ENCODE data around the gene MRNIP.

Gene MRNIP

DNA sequence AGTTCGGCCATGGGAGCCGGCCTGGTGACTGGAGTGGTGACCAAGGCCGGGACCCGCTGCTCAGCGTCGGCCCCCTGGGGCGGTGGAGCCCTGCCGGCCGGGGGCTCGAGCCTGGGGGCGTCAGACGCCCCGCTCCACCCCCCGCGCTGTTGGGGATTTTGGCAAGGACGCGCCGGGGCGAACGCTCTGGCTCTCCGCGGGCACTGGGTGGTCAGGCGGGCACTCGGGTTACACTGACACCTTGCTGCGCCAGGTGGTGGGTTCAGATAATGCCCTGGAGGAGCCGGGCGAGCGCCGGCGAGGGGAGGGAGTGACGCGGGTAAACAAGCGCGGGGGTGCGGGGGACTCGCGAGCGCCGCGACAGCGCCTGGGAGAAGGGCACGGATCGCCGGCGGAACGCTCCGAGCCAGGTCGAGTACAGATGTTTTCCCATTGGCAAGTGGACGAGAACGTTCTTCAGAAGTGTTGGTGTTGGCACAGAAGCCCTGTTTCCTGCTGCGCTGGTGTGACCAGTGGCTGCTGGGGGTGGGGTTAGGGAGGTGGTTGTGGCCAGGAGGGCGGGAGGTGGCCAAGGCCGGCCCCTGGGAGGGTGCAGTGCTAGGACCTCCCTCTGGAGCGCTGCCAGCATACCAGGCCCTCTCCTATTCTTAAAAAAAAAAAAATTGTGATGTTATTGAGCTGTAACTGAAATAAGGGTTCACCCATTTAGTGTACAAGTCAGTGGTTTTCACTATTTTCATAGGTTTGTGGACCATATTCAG lies 37.1 kb downstream of the MRNIP start:
- peak; percentile 89 for DNase-seq (ENCODE audit: low read depth, low spot score)

DNA sequence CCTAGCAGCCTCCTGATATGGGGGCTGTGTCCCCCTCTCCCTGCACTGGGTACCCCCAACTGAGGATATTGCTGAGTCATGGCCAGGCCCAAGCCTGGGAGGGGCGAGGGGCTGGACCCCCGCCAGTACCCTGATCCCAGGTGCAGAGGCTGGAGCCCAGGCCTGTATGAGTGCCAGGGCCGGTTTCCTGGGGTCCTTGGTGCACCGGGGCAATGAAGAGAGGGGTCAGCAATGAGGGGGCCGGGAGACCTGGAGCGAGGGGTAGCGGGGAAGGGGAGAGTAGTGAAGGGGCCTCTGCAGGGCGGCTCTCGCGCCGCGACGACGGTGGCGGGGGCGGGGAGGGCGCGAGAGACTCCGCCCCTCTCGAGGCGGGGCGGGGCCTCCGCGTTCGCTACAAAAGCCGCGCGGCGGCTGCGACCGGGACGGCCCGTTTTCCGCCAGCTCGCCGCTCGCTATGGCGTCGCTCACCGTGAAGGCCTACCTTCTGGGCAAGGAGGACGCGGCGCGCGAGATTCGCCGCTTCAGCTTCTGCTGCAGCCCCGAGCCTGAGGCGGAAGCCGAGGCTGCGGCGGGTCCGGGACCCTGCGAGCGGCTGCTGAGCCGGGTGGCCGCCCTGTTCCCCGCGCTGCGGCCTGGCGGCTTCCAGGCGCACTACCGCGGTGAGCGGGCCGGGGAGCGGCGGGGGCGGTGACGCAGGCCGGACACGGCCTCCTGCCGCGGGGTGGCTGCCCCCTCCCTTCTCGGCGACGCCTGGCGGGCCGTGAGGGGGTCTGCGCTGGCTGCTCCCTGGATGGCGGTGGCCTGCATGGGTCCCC lies 37.9 kb downstream of the MRNIP start, which contains the start of gene SQSTM1:
Gene SQSTM1, plus strand, starts transcription at position 423 of the 815 bp plus-strand sequence. Its CDS starts 32 bp downstream, at position 455.
- DNase-seq (ENCODE audit: low read depth, low spot score), result no peak

DNA sequence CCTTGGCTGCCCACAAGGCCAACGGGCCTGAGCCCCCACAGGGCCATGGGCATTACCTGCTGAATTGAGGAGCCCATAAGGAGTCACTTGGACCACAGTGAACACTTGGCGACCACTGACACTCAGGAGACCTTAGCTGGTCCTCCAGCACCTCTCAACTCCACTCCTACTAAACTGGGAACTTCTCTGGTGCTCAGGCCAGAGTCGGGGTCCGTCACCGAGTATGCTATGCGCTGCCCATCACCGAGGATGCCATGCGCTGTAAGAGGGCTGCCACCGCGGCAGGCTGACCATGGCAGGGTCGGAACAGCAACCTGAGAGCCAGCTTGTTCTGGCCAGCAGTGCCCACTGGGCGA lies 38.5 kb downstream of the MRNIP start:
- DNase-seq (ENCODE audit: low read depth, low spot score), result no peak

DNA sequence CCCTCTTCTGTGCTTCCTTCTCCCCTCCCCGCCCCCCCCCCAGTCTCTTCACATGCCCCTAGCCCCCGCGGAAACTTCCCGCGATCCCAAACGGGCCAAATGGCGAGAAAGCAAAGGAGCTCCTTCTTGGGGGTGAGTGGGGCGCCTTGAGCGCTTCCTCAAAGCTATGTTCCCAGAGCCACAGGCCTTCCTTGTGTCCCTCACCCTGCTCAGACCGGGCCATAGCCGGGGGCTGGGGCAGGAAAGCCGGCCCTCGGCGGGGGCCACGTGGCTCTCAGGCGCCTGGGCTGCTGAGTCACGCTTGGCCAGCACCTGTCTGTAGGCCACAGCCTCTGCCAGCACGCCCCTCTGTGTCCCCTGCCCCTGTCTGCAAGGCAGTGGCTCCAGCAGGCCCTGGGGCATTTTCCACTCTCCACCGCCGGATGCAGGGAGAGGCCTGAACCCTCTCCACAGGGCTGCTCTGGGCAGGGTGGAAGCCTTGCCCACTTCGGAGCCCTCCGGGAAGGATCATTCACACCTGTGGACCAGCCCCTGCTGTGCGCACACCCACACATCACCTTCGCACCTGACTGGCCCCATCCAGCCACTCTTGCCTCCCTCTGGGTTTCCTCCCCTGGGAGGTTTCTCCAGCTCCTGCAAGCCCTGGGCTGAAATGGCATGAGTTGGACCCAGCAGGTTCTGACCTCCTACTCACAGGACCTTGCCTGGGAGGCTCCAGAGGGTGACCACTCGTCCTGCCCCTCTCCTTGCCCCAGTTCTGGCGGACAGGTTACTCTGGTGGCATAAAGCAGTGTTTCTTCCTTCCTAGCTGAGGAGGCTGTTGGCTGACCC lies 39.1 kb downstream of the MRNIP start:
- DNase-seq (ENCODE audit: low read depth, low spot score), result no peak

DNA sequence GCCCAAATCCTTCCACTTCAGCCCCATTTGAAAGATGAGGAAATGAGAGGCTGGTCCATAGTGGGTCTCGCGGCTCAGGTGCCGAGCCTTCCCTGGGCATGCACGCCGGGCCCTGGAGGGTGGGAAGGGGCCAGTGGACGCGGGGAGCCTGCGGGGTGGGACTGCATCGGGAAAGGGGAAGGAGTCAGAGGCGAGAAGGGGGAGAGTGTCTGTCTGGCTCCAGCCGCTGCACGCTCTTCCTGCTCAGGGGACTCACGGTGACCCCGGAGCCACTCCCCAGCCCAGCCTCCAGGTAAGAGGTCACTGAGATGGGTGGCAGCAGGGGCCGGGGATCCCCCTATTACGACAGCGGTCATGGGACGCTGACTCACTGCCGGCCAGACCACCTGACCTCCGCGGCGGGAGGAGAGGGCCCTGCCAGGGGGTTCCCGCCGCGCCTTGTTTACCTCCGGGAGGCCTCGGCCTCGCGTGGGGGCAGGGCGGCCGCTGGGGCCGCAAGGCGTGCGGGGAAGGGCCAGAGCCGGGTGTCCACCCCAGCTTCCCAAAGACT lies 39.8 kb downstream of the MRNIP start:
- DNase-seq (ENCODE audit: low read depth, low spot score), result peak; percentile 87

DNA sequence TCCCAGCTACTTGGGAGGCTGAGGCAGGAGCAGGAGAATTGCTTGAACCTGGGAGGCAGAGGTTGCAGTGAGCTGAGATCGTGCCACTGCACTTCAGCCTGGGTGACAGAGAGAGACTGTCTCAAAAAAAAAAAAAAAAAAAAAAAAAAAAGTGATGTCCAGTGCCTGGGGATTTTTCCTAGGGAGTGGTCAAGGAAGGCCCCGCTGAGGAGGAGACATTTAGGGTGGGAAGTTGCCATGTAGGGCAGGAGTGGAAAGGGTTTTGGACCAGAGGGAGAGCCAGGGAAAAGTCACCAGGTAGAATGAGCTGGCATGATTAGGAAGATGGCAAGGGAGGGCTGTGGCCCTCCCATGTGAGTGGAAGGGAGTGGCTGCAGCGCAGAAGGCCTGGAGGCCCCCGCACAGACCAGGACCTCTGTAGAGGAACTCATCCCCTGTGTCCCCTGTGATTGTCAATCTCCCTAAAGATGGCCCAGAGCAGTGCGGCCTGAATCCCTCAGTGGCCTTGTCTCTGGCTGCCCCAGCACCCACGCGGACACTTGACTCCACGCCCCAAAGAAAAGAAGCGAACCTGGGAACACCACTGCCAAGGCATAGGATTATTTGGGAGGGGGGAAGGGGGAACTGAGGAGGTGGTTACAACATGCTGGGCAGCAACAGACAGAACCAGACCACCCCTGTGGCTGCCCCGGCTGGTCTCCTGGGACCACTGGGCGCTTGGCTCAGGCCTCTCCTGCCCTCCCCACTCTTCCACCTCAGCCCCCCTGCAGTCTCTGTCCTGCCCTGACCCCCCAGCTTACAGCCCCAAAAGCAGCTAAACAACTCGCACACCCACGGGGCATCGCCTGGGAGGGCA lies 40.5 kb downstream of the MRNIP start:
- DNase-seq (ENCODE audit: low read depth, low spot score), result no peak

DNA sequence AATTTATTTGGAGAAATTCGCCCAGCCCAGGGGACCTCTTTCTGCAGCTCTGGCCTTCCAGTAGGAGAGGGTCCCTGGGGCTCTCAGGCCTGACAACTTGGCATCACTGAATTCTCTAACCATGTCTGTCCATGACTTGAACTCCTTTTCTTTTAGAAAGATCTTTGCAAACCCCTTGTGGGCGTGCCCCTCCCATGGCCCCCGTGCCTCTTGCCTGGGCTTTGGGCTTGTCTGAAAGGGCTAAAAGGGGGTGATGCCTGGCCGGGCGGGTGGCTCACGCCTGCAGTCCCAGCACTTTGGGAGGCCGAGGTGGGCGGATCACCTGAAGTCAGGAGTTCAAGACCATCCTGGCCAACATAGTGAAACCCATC lies 41.2 kb downstream of the MRNIP start:
- no peak for DNase-seq (ENCODE audit: low read depth, low spot score)

DNA sequence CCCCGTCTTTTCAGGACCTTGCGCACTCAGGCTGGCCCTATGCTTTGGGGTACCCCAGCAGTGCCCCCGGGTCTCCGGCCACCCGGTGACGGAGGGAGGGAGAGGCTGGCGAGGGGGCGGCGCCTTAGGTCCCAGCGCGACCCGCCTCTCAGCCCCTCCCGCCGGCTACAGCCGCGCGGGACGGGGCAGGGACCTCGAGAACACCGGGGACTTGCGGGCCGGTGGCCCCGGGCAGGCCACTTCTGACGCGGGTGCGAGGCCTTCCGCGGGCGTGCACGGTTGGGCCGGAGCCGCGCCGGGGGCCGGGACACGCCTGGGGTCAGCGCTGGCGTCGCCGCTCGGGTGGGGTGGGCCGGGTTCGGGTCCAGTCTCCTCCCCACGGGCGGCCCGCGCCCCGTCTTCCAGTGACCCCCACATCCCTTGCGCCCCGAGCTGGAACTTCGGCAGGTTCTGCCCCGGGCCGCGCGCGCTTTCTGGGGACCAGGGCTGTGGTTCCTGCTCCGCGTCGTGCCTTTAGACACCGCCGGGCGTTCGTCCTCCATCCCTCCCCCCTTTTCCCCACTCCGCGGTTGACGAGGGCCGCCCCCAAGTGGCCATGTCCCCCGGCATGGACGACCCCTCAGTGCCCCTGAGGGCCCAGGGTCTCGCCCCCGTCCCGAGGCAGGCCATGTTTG lies 41.7 kb downstream of the MRNIP start:
- no peak for DNase-seq (ENCODE audit: low read depth, low spot score)

DNA sequence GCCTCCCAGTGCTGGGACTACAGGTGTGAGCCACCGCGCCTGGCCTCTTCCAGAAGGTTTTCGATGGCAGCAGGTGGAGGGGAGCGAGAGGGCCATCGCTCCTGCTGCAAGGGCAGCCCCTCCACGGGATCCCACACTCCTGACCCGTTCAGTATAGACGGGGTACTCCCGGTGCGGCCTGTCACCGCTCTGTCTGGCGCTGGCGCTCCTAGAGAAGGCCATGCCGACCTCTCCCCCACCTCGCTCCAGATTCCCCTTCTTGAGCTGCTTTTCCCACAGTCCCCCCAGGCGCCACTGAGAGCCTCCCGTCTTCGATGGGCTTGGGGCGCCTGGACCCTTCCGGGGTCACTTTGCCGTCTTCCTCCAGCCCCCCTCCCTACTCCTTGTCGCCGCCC lies 42.2 kb downstream of the MRNIP start:
- no peak for DNase-seq (ENCODE audit: low read depth, low spot score)

DNA sequence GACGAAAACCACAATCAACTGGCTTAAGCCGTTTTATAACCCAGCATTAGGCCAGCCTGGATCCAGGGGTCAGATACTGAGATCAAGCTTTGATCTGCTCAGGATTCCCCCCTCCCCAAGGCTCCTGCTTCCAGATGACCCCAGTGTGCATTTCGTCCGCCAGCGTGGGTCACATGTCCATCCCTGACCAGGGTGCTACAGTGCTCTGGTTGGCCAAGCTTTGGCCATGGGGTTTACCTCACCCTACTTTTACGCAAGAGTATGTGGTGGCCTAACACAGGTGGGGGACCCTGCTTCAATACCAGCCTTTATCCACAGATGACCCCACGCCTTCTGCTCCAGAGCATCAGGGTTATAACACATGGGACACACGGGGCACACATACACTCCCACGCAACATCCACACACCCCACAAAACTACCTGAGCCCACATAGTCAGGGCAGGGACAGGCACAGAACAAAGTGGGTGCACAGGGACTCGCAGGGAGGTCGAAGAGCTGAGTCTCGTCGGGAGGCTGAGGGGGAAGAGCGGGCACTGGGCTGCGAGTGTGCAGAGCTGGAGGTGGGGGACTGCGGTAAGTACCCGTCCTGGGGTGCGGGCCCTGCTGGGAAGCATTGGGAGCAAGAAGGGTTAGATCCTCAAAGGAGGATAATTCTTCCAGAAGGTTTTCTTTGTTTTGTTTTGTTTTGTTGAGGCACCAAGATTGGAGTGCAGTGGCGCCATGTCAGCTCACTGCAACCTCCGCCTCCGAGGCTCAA lies 42.9 kb downstream of the MRNIP start:
- no peak for DNase-seq (ENCODE audit: low read depth, low spot score)

DNA sequence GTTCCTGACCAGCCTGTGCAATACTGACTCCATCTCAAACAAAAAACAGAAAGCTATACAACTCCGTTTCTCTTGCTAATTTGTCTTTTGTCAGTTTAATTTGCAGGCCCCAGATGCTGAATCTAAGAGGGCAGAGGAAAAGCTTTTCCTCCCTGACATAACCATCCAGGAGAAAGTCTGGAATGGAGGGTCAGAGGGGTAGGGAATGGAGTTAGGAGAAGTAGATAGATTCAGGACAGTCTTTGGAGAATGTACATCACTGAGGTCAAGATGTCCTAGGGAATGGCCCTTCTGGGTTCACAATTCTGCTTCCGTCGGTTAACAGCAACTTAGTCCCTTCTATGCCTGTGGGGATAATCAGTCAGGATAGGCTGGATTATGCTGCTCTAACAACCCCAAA lies 44.5 kb downstream of the MRNIP start:
- no peak for DNase-seq (ENCODE audit: low read depth, low spot score)

DNA sequence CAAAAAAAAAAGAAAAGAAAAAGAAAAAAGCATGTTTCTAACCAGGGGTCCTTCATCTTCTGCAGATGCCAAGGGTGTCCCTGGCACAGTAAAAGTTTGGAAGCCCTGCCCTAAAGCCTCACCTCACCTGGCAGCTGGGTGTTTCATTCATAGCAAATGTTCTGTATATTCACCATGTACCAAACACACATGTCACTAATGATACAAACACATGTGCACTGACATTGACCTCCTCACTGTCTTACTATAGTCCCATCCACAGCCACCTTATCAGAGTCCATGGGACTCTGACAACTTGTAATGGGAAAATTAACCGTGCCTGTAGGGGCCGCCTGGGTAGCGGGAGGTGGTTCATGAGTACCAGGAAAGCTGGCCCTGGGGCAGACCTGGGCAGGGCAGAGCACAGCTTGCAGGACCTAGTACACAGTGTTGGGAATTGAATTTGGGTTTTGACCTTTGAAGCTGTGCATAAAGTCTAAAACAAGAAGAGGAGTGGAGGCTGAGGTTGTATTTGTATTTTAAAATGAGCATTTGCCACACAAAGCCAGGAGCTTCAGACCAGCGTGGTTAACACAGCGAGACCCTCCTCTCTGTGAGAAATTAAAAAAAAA lies 45.5 kb downstream of the MRNIP start:
- no peak for DNase-seq (ENCODE audit: low read depth, low spot score)

DNA sequence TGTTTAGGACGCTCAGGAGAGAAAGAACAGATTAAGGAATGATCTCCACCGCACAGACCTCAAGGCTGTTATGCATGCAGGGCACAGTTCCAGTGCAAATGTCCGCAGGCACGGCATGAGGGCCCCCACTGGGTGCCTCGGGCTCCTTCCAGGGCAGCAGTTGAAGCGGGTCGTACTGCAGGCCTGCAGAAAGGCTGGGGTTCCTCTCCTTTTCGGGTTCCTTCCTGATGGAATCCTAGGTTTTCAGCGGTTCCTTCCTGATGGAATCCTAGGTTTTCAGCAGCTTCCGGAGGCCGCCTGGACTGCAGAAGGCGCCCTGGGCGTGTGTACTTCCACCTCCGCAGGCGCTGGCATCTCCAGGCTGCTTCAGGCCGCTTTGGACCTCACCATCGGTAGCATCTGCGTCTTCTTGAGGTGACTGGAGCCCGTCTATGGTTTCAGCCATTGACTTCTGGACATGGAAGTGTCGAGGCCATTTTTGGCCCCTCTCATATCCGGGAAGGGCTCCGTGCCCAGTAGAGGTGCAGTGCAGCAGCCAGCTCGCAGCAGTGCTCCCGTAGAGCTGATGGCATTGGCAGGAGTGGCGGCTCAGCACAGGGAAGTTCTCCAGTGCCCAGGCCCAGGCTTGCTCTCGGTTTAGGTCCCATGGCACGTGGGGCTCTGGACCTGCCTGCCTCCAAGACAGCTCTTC lies 46.3 kb downstream of the MRNIP start:
- DNase-seq (ENCODE audit: low read depth, low spot score), result no peak

DNA sequence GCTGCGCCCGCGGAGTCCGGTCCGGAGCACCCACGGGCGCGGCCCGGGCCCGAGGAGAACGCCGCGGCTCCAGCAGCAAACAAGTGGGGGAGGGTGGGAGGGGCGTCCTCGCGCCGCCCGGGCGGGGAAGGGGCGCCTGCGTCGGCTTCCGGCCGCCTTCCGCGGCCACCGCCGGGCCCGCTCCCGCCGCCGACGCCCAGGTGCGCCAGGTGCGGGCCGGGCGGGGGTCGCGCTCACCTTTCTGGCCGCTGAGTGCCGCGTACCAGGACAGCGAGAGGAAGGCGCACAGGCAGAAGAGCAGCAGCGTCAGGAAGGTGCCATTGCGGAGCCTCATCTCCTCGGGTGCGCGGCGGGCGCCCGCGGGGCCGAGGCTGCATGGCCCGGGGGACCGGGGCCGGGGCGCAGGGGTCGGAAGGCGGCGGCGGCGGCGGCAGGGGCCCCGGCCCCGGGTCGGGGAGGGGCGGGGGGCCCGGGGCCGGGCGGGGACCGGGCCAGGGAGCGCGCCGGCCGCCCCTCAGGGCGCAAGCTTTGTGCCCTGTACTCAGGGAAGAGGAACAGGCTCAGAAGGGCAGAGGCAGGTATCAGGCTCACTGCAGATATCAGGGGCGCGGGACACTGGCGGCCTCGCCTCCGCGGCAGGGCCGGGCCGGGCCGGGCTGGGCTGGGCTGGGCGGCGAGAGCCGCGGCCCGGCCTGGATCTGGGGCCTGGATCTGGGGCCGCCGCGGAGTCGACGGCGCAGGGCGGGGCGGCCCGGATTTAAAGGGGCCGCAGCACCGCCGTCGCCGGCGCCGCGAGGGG lies 52.2 kb downstream of the MRNIP start, which contains the start of gene MGAT4B:
Gene MGAT4B, minus strand, starts transcription at position 617 of the 799 bp plus-strand sequence. Its CDS starts 283 bp downstream, at position 334.
- DNase-seq (ENCODE audit: low read depth, low spot score), result no peak

DNA sequence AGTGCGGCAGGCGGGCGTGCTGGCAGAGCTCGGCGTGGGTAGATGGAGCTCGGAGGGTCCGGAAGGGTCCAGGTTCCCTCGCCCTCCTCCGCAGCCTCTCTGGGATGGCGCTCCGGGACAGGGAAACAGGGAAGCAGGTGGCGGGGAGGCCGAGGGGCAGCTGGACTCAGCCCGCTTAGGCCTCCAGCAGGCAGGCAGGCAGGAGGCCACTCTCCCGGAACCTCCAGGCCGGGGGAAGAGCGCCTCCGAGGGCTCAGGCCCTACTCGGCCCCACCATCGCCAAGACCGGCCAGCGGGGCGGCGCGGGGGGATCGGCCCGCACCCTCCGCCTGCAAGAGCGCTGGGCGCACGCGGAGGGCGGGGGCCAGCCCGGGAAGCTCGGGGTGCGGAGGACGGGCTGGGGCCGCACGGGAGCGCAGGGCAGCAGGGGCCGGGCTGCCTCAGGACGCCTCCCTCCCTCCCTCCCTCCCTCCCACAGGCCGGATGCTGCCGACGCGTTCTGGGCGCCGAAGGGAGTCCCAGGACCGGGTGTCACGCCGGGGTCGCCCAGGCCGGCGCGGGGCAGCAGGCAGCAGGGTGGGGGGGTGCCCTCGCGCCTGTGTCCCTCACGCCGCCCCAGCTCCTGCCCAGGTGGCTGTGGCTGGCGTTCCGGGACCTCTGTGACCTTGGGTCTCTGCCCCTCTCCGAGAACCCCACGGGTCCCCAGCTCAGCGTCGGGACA lies 52.9 kb downstream of the MRNIP start:
- no peak for DNase-seq (ENCODE audit: low read depth, low spot score)

DNA sequence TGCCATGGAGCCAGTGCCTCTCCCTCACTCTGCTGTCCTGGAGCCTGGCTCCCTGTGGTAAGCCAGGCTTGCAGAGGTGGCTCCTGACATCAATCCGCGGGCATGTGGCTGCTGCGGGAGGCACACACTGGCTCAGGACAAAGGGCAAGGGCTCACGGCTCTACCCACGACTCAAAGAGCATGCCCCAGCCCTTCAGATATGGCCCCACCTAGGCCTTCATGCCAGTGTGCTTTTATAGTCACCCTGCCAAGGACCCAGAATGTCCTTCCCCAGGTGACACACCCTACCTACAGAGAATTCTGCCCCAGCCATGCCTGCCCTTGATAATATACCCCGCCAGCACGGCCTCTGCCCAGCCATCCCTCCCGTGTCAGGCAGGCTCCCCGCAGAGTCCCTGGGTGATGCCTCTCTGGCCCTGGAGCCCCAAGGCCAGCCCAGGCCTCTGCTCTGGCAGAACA lies 53.5 kb downstream of the MRNIP start:
- no peak for DNase-seq (ENCODE audit: low read depth, low spot score)

DNA sequence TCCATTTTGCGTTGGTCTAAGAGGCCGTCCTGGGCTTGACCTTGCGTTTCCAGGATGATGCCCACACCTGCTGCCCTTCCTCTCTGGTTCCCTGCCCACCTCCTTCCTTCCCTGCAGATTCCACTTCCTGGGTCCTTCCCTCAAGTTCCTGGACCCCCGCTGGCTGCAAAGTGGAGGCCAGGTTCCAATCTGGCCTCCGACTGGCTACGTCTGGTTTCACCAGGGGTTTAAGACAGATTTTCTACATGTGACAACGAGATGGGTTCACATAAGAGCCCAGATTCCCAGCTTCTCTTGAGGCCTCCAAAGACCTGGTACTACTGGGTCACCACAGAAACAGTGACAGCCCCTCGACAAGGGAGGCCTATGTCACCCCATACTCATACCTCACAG lies 54.1 kb downstream of the MRNIP start:
- DNase-seq (ENCODE audit: low read depth, low spot score), result no peak
